ENCODE measurements around the gene USP10. TPM values are rescaled to one million over a fixed set of nuclear protein-coding genes. Genes with fewer than 3 reads are reported as not detected.

USP10 gene
- total RNA-seq, 1 experiment from 2014 or later, result 203 TPM

- Histone ChIP-seq H3K79me1 (ENCODE audit: insufficient read depth, low read depth, low read length, poor library complexity, severe bottlenecking) (no peaks in the 10 kb centered on the region), H2BK120ac (ENCODE audit: low read depth, low read length, poor library complexity, severe bottlenecking) (no peak overlapping the region), H2BK20ac (ENCODE audit: low read depth, low read length, poor library complexity, severe bottlenecking) (no peak overlapping the region), H3K18ac (ENCODE audit: insufficient read length, low read depth, low read length) (no peak overlapping the region), H3K23ac (ENCODE audit: insufficient read length, low read depth, low read length) (no peak overlapping the region), H3K27me3 (ENCODE audit: insufficient read depth, low read length) (no peaks in the 10 kb centered on the region), H3K56ac (ENCODE audit: insufficient read length, low read depth, low read length) (no peak overlapping the region), H4K5ac (ENCODE audit: insufficient read length, low read depth, low read length) (no peak overlapping the region), H3K79me2 (ENCODE audit: insufficient read depth, low read length) (no peaks in the 10 kb centered on the region), H2BK5ac (ENCODE audit: insufficient read length, low read length) (no peak overlapping the region), H3K4me2 (ENCODE audit: insufficient read depth, insufficient read length, low read length) (no peak overlapping the region), H2BK15ac (ENCODE audit: low read depth, low read length) (no peak overlapping the region), H4K91ac (ENCODE audit: insufficient read length, low read depth, low read length) (no peak overlapping the region), H4K20me1 (ENCODE audit: control insufficient read depth, insufficient read depth, insufficient read length) (peaks cover 2% of the 10 kb centered on the region), H3K27ac (ENCODE audit: insufficient read length, low read depth, low read length) (no peak overlapping the region), H3K23me2 (ENCODE audit: insufficient read length, low read depth, low read length, poor library complexity, severe bottlenecking) (no peaks in the 10 kb centered on the region), H2AFZ (ENCODE audit: low read length) (no peak overlapping the region), H3K9ac (ENCODE audit: extremely low read depth, insufficient read length, low read length) (no peak overlapping the region), H3T11ph (ENCODE audit: low read length) (no peak overlapping the region), H4K8ac (replicated peaks; ENCODE audit: insufficient read length, low read depth, low read length) (no peak overlapping the region), H3K4ac (ENCODE audit: low read depth, low read length) (no peak overlapping the region), H3K14ac (ENCODE audit: insufficient read depth, low read length) (no peak overlapping the region), H2BK12ac (ENCODE audit: insufficient read length, low read depth, low read length) (no peak overlapping the region), H3K9me3 (ENCODE audit: control insufficient read depth, low read depth, low read length) (no peaks in the 10 kb centered on the region), H3K4me1 (ENCODE audit: insufficient read depth, low read length) (no peaks in the 10 kb centered on the region), H2AK5ac (ENCODE audit: insufficient read length, low read length) (no peak overlapping the region)
- H3K27me3 Mint-ChIP-seq (ENCODE audit: low read depth), result no peaks in the 10 kb centered on the region
- H3K9me3 Mint-ChIP-seq, result no peaks in the 10 kb centered on the region
- H3K27ac Mint-ChIP-seq, result peak overlapping the region in 1 of 3 experiments; percentile 29; a peak in 2 of 7 replicates
- peaks cover 10 to 12% of the 10 kb centered on the region in 2 experiments for H3K4me1 Mint-ChIP-seq
- peaks cover 29 to 60% (median 60%) of the 10 kb centered on the region in 3 experiments for H3K36me3 Mint-ChIP-seq (ENCODE audit: insufficient read depth in 1 of 3, low read depth in 3 of 3)
- no peak for TF ChIP-seq CTCF (conservative IDR thresholded peaks at IDR 0.05)
- no peak for DNase-seq
- no peak overlapping the region for H3K4me3 Mint-ChIP-seq
- no CpG with 5 or more reads among the region's 27 CpGs for WGBS (ENCODE audit: extremely low coverage, insufficient read length, low lambda C conversion rate)
Measured at GRCh38 chr16:84659656-84660300, 40.0 kb upstream of the USP10 start.

Measured in H9 (cell line).